PC-3 (cell line): ENCODE data around the gene CIAO1. TPM values are rescaled to one million over a fixed set of nuclear protein-coding genes. Genes with fewer than 3 reads are reported as not detected.

ENCODE experiments used
- ATAC-seq: fragments of 200-7000 bp; cut with Tn5 transposase; 2 replicates; pipeline ENCODE4 v1.9.1; 2020; ENCODE audit warnings: mild to moderate bottlenecking, moderate library complexity
- BruUV-seq: library from RNA; stranded (reverse); fragments of 400-500 nt; replicated peaks from 2 replicates; lab custom pipeline; 2021; lab: Mats Ljungman, UMichigan
- CTCF ChIA-PET: fragments of 300-600 bp; sonication (Branson Sonifier 250); formaldehyde crosslinking; loops from one replicate; lab custom pipeline; 2022; ENCODE audit warnings: antibody characterized with exemption; lab: Charles Lee
- POLR2A ChIA-PET: fragments of 300-600 bp; sonication (Branson Sonifier 250); formaldehyde crosslinking; loops from one replicate; lab custom pipeline; 2022; ENCODE audit warnings: antibody characterized with exemption; ENCODE audit not compliant: unreplicated experiment; lab: Charles Lee
- DNase-seq: peaks from one replicate; pipeline ENCODE4 v3.0.0-alpha.2; 2015
- H2AFZ ChIP-seq: fragments of 300-600 bp; sonication (generic); 2 replicates; pipeline ENCODE4 v1.6.0; 2016; ENCODE audit warnings: antibody characterized with exemption, low read length
- H3F3A ChIP-seq: fragments of 300-600 bp; sonication (generic); one replicate; pipeline ENCODE4 v1.6.0; 2017; ENCODE audit warnings: antibody characterized with exemption, low read length, control low read depth, mild to moderate bottlenecking; ENCODE audit not compliant: unreplicated experiment
- H3K27ac ChIP-seq: fragments of 300-600 bp; sonication (generic); 2 replicates; pipeline ENCODE4 v1.5.1; 2016; ENCODE audit warnings: mild to moderate bottlenecking, low read length
- H3K27me3 ChIP-seq: fragments of 300-600 bp; sonication (generic); 2 replicates; pipeline ENCODE4 v1.6.1; 2016; ENCODE audit warnings: low read length, mixed read lengths
- H3K36me3 ChIP-seq: fragments of 300-600 bp; sonication (generic); 2 replicates; pipeline ENCODE4 v1.6.1; 2016; ENCODE audit warnings: low read depth, mixed run types, low read length, mixed read lengths
- H3K4me1 ChIP-seq: fragments of 300-600 bp; sonication (generic); 2 replicates; pipeline ENCODE4 v1.5.1; 2016; ENCODE audit warnings: low read length; ENCODE audit not compliant: insufficient read depth
- H3K4me2 ChIP-seq: fragments of 300-600 bp; sonication (generic); 2 replicates; pipeline ENCODE4 v1.6.0; 2016; ENCODE audit warnings: low read length
- H3K4me3 ChIP-seq: fragments of 300-600 bp; sonication (generic); 2 replicates; pipeline ENCODE4 v1.5.1; 2016; ENCODE audit warnings: mild to moderate bottlenecking, low read length, mixed read lengths
- H3K79me2 ChIP-seq: fragments of 300-600 bp; sonication (generic); 2 replicates; pipeline ENCODE4 v1.6.1; 2017; ENCODE audit warnings: low read length, mixed read lengths
- H3K9ac ChIP-seq: fragments of 300-600 bp; sonication (generic); 2 replicates; pipeline ENCODE4 v1.6.0; 2016; ENCODE audit warnings: mild to moderate bottlenecking, low read length
- H3K9me2 ChIP-seq: fragments of 300-600 bp; sonication (generic); replicated peaks from 2 replicates; pipeline ENCODE4 v1.6.1; 2016; ENCODE audit warnings: mixed run types, low read length, mixed read lengths
- H3K9me3 ChIP-seq: fragments of 300-600 bp; sonication (generic); 2 replicates; pipeline ENCODE4 v1.6.1; 2016; ENCODE audit warnings: low read length, mixed read lengths
- H4K20me1 ChIP-seq: fragments of 300-600 bp; sonication (generic); 2 replicates; pipeline ENCODE4 v1.6.1; 2016; ENCODE audit warnings: low read length, mixed read lengths
- EZH2 ChIP-seq: fragments of 300-600 bp; sonication (generic); IDR thresholded peaks from one replicate; pipeline ENCODE4 v1.6.1; 2017; ENCODE audit warnings: antibody characterized with exemption, mild to moderate bottlenecking, low read length; ENCODE audit not compliant: unreplicated experiment
- EZH2phosphoT487 ChIP-seq: fragments of 300-600 bp; sonication (generic); IDR thresholded peaks from 2 replicates; pipeline ENCODE4 v1.6.1; 2018; ENCODE audit warnings: mild to moderate bottlenecking, antibody characterized with exemption, low read length, borderline replicate concordance
- intact Hi-C: fragments of 100-400 bp; cut with micrococcal nuclease; formaldehyde crosslinking; loops from 2 replicates; pipeline ENCODE4 v1.9.0; 2023
- total RNA-seq: library from RNA; depleted of rRNA; stranded (reverse); fragments of >200 nt; gene quantifications from 2 replicates; pipeline ENCODE4 v1.2.3, GENCODE V29; 2014
- TF ChIP-seq, protein P1 (sequence below): fragments of 300-600 bp; sonication (generic); conservative IDR thresholded peaks from 2 replicates; pipeline ENCODE4 v1.5.1; 2017; ENCODE audit warnings: antibody characterized with exemption, low read depth, mild to moderate bottlenecking, low read length

The CIAO1 gene
- total RNA-seq, 1 experiment from 2014 or later: 130 TPM

- H3K9me2 ChIP-seq: no peaks in the 10 kb centered on the region
- TSS peak; percentile 11 for BruUV-seq
- no peak overlapping the region for H2AFZ ChIP-seq
- TF ChIP-seq EZH2phosphoT487 (no peak), EZH2 (no peak)
- TF ChIP-seq, protein P1, sequence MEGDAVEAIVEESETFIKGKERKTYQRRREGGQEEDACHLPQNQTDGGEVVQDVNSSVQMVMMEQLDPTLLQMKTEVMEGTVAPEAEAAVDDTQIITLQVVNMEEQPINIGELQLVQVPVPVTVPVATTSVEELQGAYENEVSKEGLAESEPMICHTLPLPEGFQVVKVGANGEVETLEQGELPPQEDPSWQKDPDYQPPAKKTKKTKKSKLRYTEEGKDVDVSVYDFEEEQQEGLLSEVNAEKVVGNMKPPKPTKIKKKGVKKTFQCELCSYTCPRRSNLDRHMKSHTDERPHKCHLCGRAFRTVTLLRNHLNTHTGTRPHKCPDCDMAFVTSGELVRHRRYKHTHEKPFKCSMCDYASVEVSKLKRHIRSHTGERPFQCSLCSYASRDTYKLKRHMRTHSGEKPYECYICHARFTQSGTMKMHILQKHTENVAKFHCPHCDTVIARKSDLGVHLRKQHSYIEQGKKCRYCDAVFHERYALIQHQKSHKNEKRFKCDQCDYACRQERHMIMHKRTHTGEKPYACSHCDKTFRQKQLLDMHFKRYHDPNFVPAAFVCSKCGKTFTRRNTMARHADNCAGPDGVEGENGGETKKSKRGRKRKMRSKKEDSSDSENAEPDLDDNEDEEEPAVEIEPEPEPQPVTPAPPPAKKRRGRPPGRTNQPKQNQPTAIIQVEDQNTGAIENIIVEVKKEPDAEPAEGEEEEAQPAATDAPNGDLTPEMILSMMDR: peak; percentile 25; the same call in 1 of the 2 replicates
- no peaks in the 10 kb centered on the region for H3K27me3 ChIP-seq
- peaks cover 6% of the 10 kb centered on the region for H3F3A ChIP-seq
- ATAC-seq (peak; percentile 10; the same call in 1 of the 2 replicates), DNase-seq (no peak)
- H3K36me3 ChIP-seq: peaks cover 50% of the 10 kb centered on the region
- no peak overlapping the region for H3K9ac ChIP-seq
- H3K4me3 ChIP-seq: no peak overlapping the region
- peaks cover 13% of the 10 kb centered on the region for H3K79me2 ChIP-seq
- CTCF ChIA-PET: no interaction called here
- H3K4me1 ChIP-seq: peaks cover 8% of the 10 kb centered on the region
- H3K9me3 ChIP-seq: no peaks in the 10 kb centered on the region
- no peaks in the 10 kb centered on the region for H4K20me1 ChIP-seq
- H3K4me2 ChIP-seq: no peak overlapping the region
- no peak overlapping the region for H3K27ac ChIP-seq
- POLR2A ChIA-PET: no interaction called here
- intact Hi-C loops: no loop called here
These were observed 6.0 kb downstream of the CIAO1 start for GRCh38 chr2:96271995-96272394.

DNA sequence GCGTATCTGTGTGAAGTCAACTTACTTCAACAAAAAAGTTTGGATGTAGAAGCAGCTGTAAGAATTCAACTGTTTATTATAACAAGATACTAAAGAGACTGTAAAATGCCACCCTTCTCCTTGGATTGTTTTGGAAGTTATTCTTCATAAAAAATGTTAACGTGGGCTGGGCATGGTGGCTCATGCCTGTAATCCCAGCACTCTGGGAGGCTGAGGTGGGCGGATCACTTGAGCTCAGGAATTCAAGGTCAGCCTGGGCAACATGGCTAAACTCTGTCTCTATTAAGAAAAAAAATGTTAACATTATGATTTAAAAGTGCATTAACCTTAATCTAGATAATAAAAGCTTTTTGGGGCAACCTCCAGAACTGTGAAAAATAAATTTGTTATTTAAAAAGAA, 7.7 kb downstream of the CIAO1 start:
- Histone ChIP-seq H3K27ac (no peak overlapping the region), H3K4me3 (no peak overlapping the region), H3K9me2 (no peaks in the 10 kb centered on the region), H2AFZ (no peak overlapping the region), H3K36me3 (peaks cover 53% of the 10 kb centered on the region), H4K20me1 (no peaks in the 10 kb centered on the region), H3K79me2 (peaks cover under 1% of the 10 kb centered on the region; the same call in 1 of the 2 replicates), H3K4me2 (no peak overlapping the region), H3K9me3 (no peaks in the 10 kb centered on the region), H3K4me1 (no peaks in the 10 kb centered on the region), H3K27me3 (no peaks in the 10 kb centered on the region), H3F3A (peaks cover 6% of the 10 kb centered on the region), H3K9ac (no peak overlapping the region)
- TF ChIP-seq EZH2 (no peak), EZH2phosphoT487 (no peak)
- TF ChIP-seq, protein P1: no peak
- ChIA-PET POLR2A (no interaction called here), CTCF (no interaction called here)
- DNase-seq (no peak), ATAC-seq (no peak)
- intact Hi-C loops: no loop called here
- BruUV-seq: no TSS peak

DNA sequence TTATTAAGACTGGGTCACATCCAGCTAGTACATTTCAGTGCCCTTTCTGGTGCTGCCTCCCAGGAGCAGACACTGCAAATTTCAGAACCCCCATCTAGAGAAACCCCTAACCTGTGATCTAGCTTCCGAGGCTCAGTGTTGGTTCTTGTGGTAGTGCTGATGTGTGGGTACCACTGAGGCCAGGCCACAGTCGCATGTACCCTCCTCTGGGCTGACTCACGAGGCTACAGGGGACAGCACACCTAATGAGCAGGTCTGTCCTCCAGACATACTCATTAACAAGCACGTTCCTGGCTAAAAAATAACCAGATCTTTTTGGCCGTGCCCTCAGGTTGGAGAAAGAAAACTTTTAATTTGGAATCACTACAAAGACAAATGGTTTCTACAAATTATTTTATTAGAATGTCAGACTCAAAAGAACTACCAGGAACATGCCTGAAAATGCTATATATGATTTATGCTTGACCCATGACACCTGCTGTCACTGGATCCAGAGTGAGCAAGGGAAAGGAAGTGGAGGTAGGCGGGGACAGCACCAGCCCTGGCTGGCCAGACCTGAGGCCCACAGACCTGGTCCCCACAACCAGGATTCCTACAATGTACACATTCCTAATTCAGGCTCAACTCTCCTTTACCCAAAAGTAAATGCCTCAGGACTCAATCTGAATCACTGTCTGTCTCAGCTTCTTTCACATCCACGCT, 8.5 kb downstream of the CIAO1 start:
- H3K4me3 ChIP-seq: no peak overlapping the region
- ChIA-PET CTCF (no interaction called here), POLR2A (no interaction called here)
- no peak for DNase-seq
- no peak overlapping the region for H3K4me2 ChIP-seq
- H3K36me3 ChIP-seq: peaks cover 52% of the 10 kb centered on the region
- H3K9ac ChIP-seq: no peak overlapping the region
- TF ChIP-seq EZH2phosphoT487 (no peak), EZH2 (no peak)
- TF ChIP-seq, protein P1: no peak
- H3K4me1 ChIP-seq: no peaks in the 10 kb centered on the region
- ATAC-seq: 0 out of 2 replicates have a peak, but pooled peaks have one; percentile 41
- intact Hi-C loops: no loop called here
- no peaks in the 10 kb centered on the region for H4K20me1 ChIP-seq
- no peaks in the 10 kb centered on the region for H3K9me3 ChIP-seq
- H2AFZ ChIP-seq: no peak overlapping the region
- H3K27me3 ChIP-seq: no peaks in the 10 kb centered on the region
- peaks cover 6% of the 10 kb centered on the region for H3F3A ChIP-seq
- TSS peak; percentile 19 for BruUV-seq
- H3K79me2 ChIP-seq: no peaks in the 10 kb centered on the region
- no peak overlapping the region for H3K27ac ChIP-seq
- no peaks in the 10 kb centered on the region for H3K9me2 ChIP-seq
